ENCODE results near the gene BATF.

The BATF gene

DNA sequence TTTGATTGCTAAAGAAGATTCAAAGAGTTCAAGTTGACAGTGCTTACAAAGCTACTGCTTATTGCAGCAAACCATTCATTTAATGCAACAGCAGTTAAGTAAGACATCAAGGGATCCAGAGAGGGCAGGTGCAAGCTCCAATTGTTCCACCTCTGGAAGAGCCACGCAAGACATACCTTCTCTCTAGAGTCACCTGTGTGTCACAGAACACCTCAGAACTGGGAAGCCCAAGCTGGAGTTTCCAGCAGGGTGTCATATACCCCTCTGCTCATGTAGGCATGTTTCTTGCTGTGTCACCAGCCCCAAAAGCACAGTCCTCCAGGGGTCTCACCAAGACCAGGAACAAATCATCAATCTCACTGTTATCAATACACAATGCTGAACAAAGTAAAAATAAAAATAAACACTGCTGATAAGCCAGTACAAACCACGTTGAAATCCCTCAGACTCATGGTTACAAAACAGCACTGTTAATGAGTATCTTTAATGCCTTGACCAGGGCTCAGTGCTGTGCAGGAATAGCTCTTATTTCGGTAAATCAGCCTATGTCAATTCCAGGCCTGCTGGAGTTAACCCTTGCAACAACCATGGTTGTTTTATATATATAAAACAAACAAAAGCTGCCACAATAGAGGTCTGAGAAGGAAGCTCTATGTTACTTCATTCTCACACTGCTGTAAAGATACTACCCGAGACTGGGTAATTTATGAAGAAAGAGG, 37.4 kb upstream of the BATF start:
- no peak overlapping the region for H3K4me3 ChIP-seq (ENCODE audit: low read depth, low read length)
- TF ChIP-seq, protein P1, sequence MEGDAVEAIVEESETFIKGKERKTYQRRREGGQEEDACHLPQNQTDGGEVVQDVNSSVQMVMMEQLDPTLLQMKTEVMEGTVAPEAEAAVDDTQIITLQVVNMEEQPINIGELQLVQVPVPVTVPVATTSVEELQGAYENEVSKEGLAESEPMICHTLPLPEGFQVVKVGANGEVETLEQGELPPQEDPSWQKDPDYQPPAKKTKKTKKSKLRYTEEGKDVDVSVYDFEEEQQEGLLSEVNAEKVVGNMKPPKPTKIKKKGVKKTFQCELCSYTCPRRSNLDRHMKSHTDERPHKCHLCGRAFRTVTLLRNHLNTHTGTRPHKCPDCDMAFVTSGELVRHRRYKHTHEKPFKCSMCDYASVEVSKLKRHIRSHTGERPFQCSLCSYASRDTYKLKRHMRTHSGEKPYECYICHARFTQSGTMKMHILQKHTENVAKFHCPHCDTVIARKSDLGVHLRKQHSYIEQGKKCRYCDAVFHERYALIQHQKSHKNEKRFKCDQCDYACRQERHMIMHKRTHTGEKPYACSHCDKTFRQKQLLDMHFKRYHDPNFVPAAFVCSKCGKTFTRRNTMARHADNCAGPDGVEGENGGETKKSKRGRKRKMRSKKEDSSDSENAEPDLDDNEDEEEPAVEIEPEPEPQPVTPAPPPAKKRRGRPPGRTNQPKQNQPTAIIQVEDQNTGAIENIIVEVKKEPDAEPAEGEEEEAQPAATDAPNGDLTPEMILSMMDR (IDR thresholded peaks at IDR 0.05; ENCODE audit: low read depth, low read length, missing control alignments), result no peak
- in situ Hi-C loops (cut with HindIII; ENCODE audit: low sequenced_read_pairs), result loop anchor here (25.0 kb wide), 2 partner anchors 173 to 348 kb away; partner anchors contain the start of gene NEK9
- DNase-seq (ENCODE audit: low read depth), result no peak

GRCh38 chr14:75486318-75486717, 36.0 kb upstream of the BATF start:
- in situ Hi-C loops (cut with HindIII; ENCODE audit: low sequenced_read_pairs), result loop anchor here (25.0 kb wide), 2 partner anchors 174 to 349 kb away; partner anchors contain the start of gene NEK9
- no peak overlapping the region for H3K4me3 ChIP-seq (ENCODE audit: low read depth, low read length)
- DNase-seq (ENCODE audit: low read depth), result no peak
- TF ChIP-seq, protein P1 (IDR thresholded peaks at IDR 0.05; ENCODE audit: low read depth, low read length, missing control alignments), result no peak

DNA sequence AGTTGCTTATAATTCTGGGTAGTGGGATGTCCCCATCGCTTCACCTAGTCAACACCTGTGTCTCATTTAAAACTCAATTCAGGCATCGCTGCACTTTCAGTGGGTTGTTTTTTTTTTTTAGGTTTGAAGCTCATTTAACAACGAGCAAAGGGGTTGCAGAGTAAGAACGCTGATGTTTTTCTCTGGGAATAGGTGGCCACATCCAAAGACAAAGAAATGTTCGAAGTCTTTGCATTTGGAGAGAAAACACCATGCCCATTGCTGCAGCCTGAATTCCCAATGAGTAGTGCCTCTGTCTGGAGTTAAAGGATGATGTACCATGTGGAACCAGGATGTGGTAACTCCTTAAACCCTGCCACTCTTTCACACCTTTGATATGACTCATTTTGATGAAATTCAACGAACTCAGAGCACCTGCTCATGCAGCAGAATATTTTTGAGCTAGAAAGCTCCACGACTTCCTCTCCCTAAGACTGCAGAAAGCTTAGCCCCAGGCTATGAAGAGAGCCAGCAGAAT, 35.1 kb upstream of the BATF start:
- in situ Hi-C loops (cut with HindIII; ENCODE audit: low sequenced_read_pairs), result loop anchor here (25.0 kb wide), 2 partner anchors 175 to 350 kb away; partner anchors contain the start of gene NEK9
- TF ChIP-seq, protein P1 (IDR thresholded peaks at IDR 0.05; ENCODE audit: low read depth, low read length, missing control alignments), result no peak
- DNase-seq (ENCODE audit: low read depth), result no peak
- no peak overlapping the region for H3K4me3 ChIP-seq (ENCODE audit: low read depth, low read length)

DNA sequence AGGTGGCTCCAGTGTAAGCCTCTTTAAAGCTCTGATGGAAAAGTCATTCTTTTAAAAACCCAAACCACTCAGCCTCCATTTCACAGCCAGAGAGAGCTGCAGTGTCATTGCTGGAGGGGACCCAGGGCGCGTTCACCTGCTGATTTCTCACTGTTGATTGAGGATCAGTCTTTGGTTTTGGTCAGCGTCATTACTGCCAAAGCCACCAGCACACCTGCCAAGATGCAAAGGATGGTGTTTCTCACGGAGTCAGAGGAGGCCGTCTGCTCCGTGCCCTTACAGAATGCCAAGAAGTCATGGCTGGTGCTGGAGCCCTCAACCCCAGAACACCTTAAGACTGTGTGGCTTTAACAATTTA, 32.8 kb upstream of the BATF start:
- TF ChIP-seq, protein P1 (IDR thresholded peaks at IDR 0.05; ENCODE audit: low read depth, low read length, missing control alignments), result no peak

GRCh38 chr14:75491376-75491978, 30.8 kb upstream of the BATF start:
- TF ChIP-seq, protein P1 (IDR thresholded peaks at IDR 0.05; ENCODE audit: low read depth, low read length, missing control alignments), result no peak

More for the DNA sequence above, 32.8 kb upstream of the BATF start:
- DNase-seq (ENCODE audit: low read depth), result no peak
- H3K4me3 ChIP-seq (ENCODE audit: low read depth, low read length), result no peak overlapping the region
- in situ Hi-C loops (cut with HindIII; ENCODE audit: low sequenced_read_pairs), result loop anchor here (25.0 kb wide), 2 partner anchors 177 to 352 kb away; partner anchors contain the start of gene NEK9

DNA sequence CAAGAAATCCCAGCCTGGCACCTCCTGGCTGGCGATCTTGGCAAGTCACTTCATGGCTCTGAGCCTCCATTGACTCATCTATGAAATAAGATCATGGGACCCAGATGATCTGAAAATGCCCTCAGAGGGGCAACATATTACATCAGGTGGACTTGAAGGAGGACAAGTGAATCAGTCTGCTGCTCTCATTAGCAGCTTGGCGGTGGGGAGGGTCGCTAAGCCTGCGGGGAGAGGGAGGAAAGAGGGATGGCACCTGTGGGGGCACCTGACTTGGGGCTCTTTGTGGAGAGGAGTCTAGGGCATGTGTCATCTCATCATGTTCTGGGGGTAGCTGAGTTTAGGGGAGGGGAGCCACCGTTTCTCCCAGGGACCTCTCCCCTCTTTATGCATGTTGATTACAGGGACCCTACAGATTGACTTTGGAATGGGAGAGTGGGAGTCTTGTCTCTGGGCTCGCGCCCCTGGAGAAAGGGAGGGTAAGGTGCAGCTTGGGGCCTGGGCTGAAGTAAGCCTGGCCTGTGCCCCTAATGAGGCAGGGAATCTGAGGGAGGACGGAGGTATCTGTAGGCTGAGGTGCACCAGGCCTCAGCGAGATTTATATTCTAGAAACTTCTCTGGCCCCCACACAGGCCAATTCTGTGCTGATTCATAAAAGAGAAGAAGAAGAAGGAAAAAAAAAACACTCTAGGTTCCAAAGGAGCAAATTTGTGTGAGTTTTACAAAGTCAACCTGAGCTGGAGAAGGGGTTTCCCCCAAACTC, 29.3 kb upstream of the BATF start:
- in situ Hi-C loops (cut with HindIII; ENCODE audit: low sequenced_read_pairs), result loop anchor here (25.0 kb wide), 2 partner anchors 181 to 356 kb away; partner anchors contain the start of gene NEK9
- H3K4me3 ChIP-seq (ENCODE audit: low read depth, low read length), result no peak overlapping the region
- no peak for DNase-seq (ENCODE audit: low read depth)
- TF ChIP-seq, protein P1 (IDR thresholded peaks at IDR 0.05; ENCODE audit: low read depth, low read length, missing control alignments), result no peak

More at GRCh38 chr14:75491376-75491978, 30.8 kb upstream of the BATF start:
- no peak overlapping the region for H3K4me3 ChIP-seq (ENCODE audit: low read depth, low read length)
- no peak for DNase-seq (ENCODE audit: low read depth)
- in situ Hi-C loops (cut with HindIII; ENCODE audit: low sequenced_read_pairs), result loop anchor here (25.0 kb wide), 2 partner anchors 179 to 354 kb away; partner anchors contain the start of gene NEK9

All from astrocyte of the cerebellum (primary cell).